HG02678 (cell line): ENCODE measurements around the gene HECA.
A peak's percentile ranks its signal among the peaks of the same experiment; 100 is the strongest.
"Not testable (repeated sequence)": the region's sequence is repeated elsewhere in the genome, so short reads cannot be mapped to it uniquely, and the experiment has no call there.

Experiments used
- ATAC-seq: cut with Tn5 transposase; IDR thresholded peaks from one replicate; pipeline ENCODE4 v1.9.1; 2021; ENCODE audit warnings: mild to moderate bottlenecking, moderate library complexity; ENCODE audit not compliant: unreplicated experiment

HECA gene

DNA sequence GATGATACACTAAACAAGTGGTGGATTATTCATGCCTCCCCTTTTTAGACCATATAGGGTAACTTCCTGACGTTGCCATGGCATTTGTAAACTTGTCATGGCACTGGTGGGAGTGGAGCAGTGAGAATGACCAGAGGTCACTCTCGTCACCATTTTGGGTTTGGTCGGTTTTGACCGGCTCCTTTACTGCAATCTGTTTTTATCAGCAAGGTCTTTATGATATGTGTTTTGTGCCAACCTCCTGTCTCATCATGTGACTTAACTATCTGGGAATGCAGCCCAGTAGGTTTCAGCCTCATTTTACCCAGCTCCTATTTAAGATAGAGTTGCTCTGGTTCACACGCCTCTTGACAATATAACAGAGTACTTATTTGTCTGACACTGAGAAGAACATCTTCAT, 22.2 kb downstream of the HECA start:
- not testable (repeated sequence) for ATAC-seq

DNA sequence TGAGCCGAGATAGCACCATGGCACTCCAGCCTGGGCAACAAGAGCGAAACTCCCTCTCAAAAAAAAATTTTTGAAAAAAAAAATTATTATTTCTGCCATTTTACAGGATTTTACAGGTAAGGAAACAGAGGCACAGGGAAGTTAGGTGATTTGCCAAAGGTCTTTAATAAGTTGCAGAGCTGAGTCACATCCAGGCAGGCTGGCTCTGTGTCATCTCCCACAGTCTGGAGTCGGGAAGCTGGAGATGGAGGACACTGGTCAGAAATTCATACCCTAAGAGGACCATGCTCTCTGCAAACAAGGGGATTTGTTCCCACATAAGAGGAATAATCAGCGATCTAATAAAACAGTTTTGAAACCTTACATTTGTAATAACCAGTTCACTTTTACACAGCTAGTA, 24.1 kb downstream of the HECA start:
- no peak for ATAC-seq

- peak; percentile 17 for ATAC-seq
Measured at GRCh38 chr6:139161169-139161568, 26.3 kb downstream of the HECA start.

DNA sequence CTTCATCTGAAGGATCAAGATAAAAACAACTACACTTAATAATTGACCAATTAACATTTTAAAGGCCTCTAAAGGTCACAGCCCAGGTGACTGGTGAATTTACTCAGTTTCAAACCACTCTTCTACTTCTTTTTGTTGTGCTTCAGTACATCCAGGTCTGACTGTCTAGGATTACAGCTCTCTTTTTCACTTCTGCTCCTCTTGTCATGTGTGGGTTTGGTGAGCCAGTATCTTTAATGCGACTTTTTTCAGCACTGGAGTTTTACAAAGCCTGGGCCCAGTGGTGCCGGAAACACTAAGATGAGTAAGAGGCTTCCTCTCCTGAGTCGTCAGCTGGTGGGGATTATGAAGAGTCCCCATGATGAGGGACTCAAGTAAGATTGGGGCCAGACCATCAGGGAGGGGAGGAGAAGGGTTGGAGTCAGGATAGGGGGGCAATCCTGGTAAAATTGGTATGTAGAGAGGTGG, 27.0 kb downstream of the HECA start:
- peak; percentile 97 for ATAC-seq

DNA sequence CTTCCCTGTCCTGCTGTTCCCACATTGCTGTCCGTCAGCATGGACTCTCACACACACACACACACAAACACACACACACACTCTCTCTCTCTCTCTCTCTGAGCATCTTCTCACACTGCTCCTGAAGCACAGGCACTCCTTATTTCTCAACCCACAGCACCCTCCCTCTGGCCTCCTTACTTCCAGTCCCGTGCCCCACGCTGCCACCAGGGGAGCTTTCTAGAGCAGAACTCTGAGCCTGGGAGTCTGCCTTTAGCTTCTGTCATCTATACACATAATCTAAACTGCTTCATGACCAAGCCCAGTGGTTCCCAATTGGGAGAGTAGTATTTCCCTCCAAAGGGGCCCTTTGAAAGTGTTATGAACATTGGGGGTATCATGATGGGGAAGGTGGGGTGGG, 29.1 kb downstream of the HECA start:
- ATAC-seq = no peak

DNA sequence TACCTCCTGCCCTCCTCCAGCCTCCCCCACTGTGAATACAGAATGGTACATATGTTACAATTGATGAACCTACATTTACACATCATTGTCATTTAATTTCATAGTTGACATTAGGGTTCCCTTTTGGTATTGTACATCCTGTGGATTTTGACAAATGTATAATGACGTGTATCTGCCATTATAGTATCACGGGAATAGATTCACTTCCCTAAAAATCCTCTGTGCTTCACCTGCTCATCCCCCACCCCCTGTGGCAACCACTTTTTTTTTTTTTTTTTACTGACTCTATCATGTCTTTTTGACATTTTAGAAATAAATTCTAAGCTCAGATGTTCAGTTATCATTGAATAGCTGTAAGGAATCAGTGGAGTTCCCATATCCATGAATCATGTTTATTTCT, 30.4 kb downstream of the HECA start:
- ATAC-seq = no peak

GRCh38 chr6:139166238-139166955, 31.5 kb downstream of the HECA start:
- ATAC-seq = no peak

DNA sequence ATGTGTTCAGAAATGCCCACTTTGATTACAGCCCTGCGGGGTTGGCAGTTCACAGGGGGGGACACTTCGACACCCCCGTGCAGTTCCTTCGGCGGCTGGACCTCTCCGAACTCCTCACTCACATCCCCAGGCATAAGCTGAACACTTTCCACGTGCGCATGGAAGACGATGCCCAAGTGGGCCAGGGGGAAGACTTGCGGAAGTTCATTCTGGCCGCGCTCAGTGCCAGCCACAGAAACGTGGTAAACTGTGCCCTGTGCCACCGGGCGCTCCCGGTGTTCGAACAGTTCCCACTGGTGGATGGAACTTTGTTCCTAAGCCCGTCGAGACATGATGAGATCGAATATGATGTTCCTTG, 32.1 kb downstream of the HECA start:
- no peak for ATAC-seq

- ATAC-seq = peak; percentile 20
Measured at GRCh38 chr6:139172151-139172550, 37.3 kb downstream of the HECA start.

DNA sequence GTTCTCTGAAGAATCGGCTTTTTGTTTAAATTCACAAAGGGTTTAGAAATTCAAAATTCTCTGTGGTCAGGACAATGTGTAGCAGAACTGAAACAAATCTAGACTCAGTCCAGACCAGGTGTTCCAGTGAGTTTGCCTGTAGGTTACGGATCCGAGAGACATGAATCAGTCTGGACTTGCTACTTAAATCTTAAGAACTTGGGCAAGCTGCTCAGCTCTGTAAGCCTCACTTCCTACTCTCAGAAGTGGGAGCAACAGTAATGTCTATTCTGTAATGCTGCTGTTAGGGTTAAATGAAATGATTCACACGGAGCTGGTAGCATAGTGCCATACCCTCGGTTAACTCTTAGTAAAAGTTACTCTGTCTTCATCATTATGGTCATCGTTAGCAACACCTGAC, 37.7 kb downstream of the HECA start:
- ATAC-seq = peak; percentile 82

- no peak for ATAC-seq
Measured at GRCh38 chr6:139173172-139173571, 38.3 kb downstream of the HECA start.

DNA sequence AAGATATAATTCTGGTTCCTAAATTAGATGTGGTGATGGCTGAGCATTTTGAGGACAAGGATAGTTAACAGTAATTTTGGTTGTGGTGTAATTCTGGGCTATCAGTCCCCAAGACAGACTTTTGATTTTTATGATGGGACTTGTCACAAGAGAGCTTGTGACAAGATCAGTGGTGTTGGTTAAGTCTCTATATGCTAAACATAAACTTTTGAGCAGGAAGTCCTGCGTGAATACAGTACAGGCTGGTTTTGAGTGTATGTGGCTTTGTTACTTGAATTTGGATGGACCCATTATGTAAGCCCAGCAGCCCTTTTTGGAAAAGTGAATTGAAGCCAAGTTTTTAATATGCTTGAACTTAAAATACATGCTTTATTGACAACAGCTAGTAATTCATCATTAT, 38.9 kb downstream of the HECA start:
- ATAC-seq = no peak

- no peak for ATAC-seq
Measured at GRCh38 chr6:139174961-139175360, 40.1 kb downstream of the HECA start.

DNA sequence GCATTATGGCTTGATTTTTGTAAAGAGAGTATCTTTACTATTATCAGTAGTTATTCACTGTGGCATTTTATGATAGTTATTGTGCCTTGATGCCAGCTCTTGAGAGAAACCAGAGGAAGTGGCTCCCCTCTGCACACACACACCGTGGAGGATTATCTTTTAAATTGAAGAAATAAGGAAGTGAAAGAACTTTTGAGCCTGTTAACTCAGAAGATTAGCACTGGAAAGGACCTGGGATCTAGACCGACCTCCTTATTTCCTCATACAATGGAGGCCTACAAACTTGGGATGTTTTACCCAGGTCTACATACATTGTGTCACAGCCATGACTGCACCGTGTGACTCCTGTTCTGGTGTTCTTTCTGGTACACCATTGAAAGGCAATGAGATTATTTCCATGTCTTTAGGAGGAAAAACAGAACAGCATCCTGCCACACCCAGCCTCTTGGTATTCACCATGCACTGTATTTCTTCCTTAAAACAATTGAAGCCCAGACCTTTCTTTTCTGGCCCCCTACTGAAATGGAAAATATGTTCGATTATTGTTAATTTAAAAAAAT, 40.6 kb downstream of the HECA start:
- peak; percentile 51 for ATAC-seq

DNA sequence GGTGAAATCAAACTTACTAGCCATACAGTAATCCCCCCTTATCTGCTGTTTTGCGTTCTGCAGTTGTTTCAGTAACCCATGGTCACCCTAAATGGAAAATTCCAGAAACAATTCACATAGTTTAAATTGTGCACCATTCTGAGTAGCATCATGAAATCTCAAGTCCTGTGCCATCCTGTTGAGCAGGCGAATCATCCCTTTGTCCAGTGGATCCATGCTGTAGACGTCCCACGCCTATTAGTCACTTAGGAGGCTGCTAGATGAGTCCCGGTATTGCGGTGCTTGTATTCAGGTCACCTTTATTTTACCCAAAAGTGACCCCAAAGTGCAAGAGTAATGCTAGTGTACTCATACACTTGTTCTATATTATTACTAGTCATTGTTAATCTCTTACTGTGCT, 46.4 kb downstream of the HECA start:
- no peak for ATAC-seq

DNA sequence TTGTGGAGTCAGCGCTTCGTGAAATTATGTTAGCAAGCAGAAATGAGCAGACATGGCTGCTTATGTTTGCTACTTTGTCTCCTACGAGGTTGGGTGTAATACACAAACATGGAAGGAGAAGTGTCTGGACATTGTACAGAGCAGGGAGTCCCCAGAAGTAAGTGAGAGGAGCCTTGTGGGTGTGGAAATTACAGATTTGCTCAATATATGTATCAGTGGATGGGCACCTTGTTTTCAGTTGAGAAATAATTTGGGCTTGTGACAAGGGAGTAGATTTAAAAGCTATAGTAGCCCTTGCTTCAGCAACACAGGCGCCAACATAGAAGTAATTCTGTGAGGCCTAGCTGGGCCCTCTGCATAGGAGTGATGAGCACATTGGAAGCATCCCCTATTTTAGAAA, 49.2 kb downstream of the HECA start:
- no peak for ATAC-seq

GRCh38 chr6:139184459-139184858, 49.6 kb downstream of the HECA start:
- ATAC-seq = no peak

GRCh38 chr6:139186242-139186641, 51.4 kb downstream of the HECA start:
- no peak for ATAC-seq

- ATAC-seq = no peak
Measured at GRCh38 chr6:139186692-139187091, 51.8 kb downstream of the HECA start.

DNA sequence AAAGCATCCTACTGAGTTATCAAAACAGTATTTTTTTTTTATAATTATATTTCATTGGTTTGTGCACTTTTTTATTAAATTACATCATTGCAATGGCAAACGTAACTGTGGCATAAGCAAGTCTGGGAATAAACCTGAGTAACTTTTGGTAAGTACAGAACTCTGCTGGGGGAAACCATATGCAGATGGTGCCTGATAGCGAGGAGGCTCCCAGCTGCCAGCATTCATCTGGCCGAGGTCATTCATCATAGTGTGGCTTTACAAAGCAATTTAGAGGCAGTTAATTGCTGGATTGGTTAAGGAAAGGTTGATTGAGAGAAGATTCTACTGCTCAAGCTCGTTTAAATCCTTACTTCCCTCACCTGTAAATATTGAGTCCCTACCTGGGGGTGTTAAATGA, 52.6 kb downstream of the HECA start:
- no peak for ATAC-seq

GRCh38 chr6:139189665-139190064, 54.8 kb downstream of the HECA start:
- no peak for ATAC-seq

DNA sequence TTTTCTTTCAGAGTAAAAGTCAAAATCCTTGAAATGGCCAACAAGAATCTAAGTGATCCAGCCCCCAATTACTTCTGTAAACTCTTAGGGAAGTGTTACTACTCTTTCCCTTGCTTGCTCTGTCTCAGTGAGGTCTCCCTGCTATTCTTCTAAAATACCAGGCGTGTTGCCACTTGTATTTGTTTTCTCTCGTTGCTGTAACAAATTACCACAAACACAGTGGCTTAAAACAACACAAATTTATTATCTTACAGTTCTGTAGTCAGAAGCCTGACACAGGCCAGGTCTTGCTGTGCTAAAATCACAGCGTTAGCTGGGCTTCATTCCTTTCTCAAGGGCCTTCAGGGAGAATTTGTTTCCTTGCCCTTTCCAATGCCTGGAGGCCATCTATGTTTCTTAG, 59.9 kb downstream of the HECA start:
- ATAC-seq = no peak
